ENCODE data around the gene CHRNA5.
"Not testable (repeated sequence)": the region's sequence is repeated elsewhere in the genome, so short reads cannot be mapped to it uniquely, and the experiment has no call there.

Gene CHRNA5

DNA sequence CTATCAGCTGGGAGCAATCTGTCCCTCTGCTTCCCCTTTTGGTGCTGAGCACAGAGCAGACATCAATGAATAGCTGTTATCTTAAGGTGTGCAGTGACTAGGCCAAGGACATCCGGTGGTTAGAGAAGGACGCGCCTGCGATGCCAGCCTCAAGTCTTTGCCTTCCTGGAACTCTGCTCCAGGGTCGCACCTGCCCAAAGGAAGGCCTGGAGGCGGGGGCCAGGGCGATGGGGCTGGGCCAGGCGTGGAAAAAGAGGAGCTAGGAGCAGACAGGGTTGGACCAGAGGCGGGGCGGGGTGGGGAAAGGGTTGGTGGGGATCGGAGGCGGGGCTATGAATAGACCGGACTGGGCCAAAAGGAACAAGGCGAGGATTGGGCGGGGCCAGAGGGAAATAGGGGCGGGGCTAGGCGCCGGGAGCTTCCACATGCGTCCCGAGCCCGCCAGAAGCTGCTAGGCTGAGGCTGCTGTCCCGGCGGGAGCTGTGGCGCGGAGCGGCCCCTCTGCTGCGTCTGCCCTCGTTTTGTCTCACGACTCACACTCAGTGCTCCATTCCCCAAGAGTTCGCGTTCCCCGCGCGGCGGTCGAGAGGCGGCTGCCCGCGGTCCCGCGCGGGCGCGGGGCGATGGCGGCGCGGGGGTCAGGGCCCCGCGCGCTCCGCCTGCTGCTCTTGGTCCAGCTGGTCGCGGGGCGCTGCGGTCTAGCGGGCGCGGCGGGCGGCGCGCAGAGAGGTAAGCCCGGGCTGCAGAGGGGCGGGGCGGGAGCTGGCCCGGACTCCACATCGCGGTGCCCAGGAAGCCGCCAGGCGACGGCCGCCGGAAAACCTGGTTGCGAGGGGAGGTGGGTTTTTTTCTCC is at the start of gene CHRNA5:
TSS of gene CHRNA5 (plus strand) at position 424 of the 854 bp plus-strand sequence. CDS start at position 624, 200 bp downstream.
- H3K27ac Mint-ChIP-seq = peak within 1 kb of the TSS; percentile 84 to 94
- DNase-seq = peak; percentile 35 to 72
- H3K4me3 Mint-ChIP-seq = peak within 1 kb of the TSS; percentile 92 to 95
- ATAC-seq = peak; percentile 88
- H3K9me3 Mint-ChIP-seq = no peaks in the 10 kb centered on the region
- peaks cover 31% of the 10 kb centered on the region for H3K4me1 Mint-ChIP-seq
- H3K27me3 Mint-ChIP-seq = peaks cover 20% of the 10 kb centered on the region

DNA sequence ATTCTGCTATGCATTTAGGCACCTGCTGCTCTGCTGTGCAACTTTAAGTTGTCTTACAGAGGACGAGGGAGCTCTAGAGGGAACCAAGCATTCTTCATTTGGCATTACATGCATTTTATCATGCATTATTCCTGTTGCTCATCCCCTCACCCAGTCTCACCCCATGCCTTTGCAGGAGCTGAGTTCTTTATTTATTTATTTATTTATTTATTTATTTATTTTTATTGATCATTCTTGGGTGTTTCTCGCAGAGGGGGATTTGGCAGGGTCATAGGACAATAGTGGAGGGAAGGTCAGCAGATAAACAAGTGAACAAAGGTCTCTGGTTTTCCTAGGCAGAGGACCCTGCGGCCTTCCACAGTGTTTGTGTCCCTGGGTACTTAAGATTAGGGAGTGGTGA is 45.3 kb upstream of the CHRNA5 start:
- ATAC-seq, H3K9me3 Mint-ChIP-seq, DNase-seq, H3K27ac Mint-ChIP-seq, H3K27me3 Mint-ChIP-seq, H3K4me3 Mint-ChIP-seq, H3K4me1 Mint-ChIP-seq: not testable (repeated sequence)

DNA sequence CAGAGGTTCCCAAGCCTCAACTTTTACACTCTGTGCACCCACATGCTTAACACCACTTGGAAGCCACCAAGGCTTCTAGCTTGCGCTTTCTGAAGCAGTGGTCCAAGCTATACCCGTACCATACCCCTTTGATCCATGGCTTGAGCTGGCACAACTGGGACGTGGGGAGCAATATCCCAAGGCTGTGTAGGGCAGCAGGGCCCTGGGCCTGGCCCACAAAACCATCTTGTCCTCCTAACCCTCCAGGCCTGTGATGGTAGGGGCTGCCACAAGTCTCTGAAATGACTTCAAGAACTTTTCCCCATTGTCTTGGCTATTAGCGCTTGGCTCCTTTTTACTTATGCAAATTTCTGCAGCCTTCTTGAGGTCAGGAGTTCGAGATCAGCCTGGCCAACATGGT is 41.1 kb upstream of the CHRNA5 start:
- Mint-ChIP-seq H3K4me3 (no peak overlapping the region), H3K9me3 (no peaks in the 10 kb centered on the region), H3K4me1 (no peaks in the 10 kb centered on the region), H3K27me3 (no peaks in the 10 kb centered on the region), H3K27ac (no peak overlapping the region)
- DNase-seq = no peak
- ATAC-seq = no peak

DNA sequence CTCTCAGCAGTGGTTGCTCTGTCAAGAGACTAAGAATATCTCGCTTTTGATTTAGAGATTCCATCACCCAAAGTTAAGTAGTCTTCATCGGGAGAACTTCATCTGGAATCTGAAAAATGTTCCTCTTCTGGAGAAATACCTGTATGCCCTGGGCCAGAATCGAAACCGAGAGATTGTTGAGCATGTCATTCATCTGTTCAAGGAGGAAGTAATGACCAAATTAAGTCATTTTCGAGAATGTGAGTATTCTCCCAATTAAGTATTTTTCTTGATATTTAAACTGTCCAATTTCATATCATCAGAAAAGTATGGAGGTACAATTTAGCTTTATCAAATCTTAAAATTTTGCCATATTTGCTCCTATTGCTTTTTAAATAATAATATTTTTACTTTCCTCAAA is 38.0 kb upstream of the CHRNA5 start:
- H3K4me3 Mint-ChIP-seq = no peak overlapping the region
- no peaks in the 10 kb centered on the region for H3K4me1 Mint-ChIP-seq
- DNase-seq = no peak
- no peaks in the 10 kb centered on the region for H3K27me3 Mint-ChIP-seq
- no peaks in the 10 kb centered on the region for H3K9me3 Mint-ChIP-seq
- no peak for ATAC-seq
- H3K27ac Mint-ChIP-seq = no peak overlapping the region

DNA sequence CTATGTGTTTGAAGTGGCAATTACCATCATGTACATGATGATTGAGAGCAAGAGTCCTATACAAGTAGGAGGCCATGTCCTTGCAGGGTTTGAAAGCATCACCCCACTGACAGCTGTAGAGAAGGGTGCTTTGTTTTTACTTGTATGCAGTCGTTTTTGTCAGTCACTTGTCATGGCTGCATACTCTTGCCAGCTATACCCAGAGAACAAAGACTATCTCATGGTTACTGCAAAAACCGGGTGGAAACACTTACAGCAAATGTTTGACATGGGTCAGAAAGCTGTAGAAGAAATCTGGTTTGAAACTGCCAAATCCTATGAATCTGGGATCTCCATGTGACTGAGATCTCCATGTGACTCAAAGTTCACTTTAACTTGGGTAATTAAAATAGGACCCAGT is 32.0 kb upstream of the CHRNA5 start:
- Mint-ChIP-seq H3K27ac (no peak overlapping the region), H3K4me3 (no peak overlapping the region), H3K9me3 (no peaks in the 10 kb centered on the region), H3K4me1 (peaks cover 7% of the 10 kb centered on the region), H3K27me3 (no peaks in the 10 kb centered on the region)
- ATAC-seq (no peak), DNase-seq (no peak)

DNA sequence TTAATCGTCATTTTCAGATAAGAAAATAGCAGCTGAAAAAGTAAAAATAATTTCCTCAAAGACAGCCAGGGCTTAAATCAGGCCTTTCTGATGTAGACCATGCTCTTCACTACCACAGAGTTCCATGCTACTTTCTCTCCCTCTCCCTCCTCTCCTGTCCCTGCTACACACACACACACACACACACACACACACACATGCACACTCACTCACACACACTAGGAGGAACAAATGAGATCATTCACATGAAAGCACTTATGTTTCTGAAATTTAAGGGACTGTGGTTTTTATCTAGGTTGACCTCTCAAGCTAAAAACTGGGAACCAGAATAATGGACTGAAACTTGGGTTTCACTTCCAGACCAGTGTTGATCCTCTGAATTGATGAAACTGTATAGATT is 29.2 kb upstream of the CHRNA5 start:
- Mint-ChIP-seq H3K4me1 (peaks cover 15% of the 10 kb centered on the region), H3K4me3 (no peak overlapping the region), H3K27me3 (no peaks in the 10 kb centered on the region), H3K9me3 (no peaks in the 10 kb centered on the region), H3K27ac (no peak overlapping the region)
- DNase-seq (no peak), ATAC-seq (no peak)

DNA sequence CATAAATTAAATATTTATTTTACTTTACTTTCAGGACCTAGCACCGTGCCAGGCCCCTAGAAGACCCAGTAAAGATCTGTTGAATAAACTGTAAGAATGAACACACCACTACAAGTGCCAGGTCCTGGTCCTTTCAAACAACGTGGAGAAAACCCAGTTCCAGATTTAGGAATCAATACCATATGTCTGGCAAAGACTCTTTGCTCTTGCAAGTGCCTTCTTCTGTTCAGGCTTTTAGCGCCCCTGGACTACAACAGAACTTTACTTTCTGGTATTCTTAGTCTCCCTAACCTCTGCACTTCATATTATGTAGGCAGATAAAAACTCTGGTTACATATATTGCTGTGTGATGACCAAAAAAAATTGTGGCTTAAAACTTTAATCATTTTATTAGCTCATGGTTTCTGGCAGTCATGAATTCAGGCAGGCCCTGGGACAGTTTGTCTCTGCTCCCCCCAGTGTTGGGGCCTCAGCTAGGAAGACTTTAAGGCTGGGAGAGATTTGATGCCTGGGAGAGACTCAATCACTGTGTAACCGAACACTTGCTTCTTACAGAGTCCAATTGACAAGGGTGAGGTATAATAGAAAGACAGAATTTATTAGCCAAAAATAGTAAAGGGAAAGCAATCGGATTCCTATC is 27.9 kb upstream of the CHRNA5 start:
- Mint-ChIP-seq H3K9me3 (no peaks in the 10 kb centered on the region), H3K4me1 (peaks cover 19% of the 10 kb centered on the region), H3K27ac (no peak overlapping the region), H3K4me3 (no peak overlapping the region), H3K27me3 (no peaks in the 10 kb centered on the region)
- no peak for DNase-seq
- no peak for ATAC-seq

DNA sequence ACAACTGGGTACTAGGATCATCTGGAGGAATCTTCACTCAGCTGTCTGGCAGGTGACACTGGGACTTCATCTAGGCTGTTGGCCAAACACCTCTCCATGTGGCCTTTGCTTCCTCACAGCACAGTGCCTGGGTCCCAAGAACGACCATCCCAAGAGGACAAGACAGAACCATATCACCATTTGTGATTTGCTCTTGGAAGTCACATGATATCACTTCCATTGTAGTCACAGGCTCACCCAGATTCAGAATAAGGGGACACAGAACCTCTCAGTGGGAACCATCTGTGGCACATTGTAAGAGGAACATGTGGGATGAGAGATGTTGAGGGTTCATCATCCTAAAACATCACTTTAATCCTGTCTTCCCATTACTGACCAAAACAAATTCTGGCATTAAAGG is 27.0 kb upstream of the CHRNA5 start:
- no peaks in the 10 kb centered on the region for H3K9me3 Mint-ChIP-seq
- H3K27ac Mint-ChIP-seq = no peak overlapping the region
- H3K27me3 Mint-ChIP-seq = no peaks in the 10 kb centered on the region
- no peak for ATAC-seq
- DNase-seq = no peak
- H3K4me1 Mint-ChIP-seq = peaks cover 29% of the 10 kb centered on the region
- no peak overlapping the region for H3K4me3 Mint-ChIP-seq

DNA sequence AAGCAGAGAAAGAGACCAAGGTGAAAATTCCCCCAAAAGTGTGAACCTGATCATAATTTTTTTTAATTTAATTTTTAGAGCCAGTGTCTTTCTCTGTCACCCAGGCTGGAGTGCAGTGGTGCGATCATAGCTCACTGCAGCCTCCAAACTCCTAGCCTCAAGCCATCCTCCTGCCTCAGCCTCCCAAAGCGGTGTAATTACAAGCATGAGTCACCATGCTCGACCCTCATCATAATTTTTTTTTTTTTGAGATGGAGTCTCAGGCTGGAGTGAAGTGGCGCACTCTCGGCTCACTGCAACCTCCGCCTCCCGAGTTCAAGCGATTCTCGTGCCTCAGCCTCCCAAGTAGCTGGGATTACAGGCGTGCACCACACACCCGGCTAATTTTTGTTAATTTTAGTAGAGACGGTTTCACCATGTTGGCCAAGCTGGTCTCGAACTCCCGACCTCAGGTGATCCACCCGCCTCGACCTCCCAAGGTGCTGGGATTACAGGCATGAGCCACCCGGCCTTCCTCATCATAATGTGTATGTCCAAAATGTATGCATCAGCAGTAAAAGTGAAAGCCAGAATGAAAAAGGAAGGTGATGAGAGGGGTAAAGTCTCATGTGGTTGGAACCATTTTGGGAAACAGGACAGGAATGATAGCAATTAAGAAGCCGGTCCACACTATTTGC is 25.7 kb upstream of the CHRNA5 start:
- not testable (repeated sequence) for H3K9me3 Mint-ChIP-seq, DNase-seq, H3K27me3 Mint-ChIP-seq, ATAC-seq
- H3K27ac Mint-ChIP-seq = peak overlapping the region; percentile 98 to 100
- H3K4me1 Mint-ChIP-seq = peaks cover 32% of the 10 kb centered on the region
- peak overlapping the region; percentile 78 to 98 for H3K4me3 Mint-ChIP-seq

DNA sequence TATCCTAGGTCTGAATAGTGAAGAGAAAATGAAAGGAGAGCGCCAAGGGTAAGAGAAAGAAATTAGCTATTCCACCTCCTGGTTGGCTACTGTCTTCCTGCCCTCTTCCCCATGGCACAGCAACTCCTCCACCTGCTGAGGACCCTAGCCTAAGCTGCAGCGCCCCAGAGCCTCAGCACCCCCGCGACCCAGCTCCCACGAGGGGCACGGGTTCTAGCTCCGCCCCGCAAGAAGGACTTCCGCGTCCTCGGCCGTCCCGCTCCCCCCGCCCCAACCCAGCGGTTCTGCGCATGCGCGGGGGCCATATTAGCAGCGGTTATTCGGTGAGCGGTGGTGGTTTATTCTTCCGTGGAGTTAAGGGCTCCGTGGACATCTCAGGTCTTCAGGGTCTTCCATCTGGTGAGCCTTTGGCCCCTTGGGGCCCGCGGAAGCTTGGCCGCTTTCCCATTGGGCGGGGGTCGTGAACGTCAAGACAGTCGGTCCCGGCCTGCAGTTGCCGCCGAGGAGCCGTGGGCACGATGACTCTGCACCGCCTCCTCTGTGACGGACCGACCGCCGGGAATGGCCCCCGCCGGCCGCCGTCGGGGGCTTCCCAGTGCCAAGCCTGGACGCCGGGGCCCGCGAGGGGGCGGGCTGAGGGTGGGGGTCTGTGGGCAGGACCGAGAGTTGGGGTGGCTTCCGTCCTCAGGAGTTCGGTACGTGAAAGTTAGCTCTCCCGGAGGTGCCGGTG is 25.0 kb upstream of the CHRNA5 start, which contains the start of gene PSMA4:
TSS of gene PSMA4 (plus strand) at position 304 of the 730 bp plus-strand sequence. CDS start 1,484 bp downstream, outside the sequence.
- Mint-ChIP-seq H3K27ac (peak within 1 kb of the TSS; percentile 98 to 100), H3K4me3 (peak within 1 kb of the TSS; percentile 78 to 98), H3K4me1 (peaks cover 32% of the 10 kb centered on the region), H3K9me3 (no peaks in the 10 kb centered on the region), H3K27me3 (no peaks in the 10 kb centered on the region)
- ATAC-seq = peak; percentile 93
- DNase-seq = peak; percentile 93 to 94

DNA sequence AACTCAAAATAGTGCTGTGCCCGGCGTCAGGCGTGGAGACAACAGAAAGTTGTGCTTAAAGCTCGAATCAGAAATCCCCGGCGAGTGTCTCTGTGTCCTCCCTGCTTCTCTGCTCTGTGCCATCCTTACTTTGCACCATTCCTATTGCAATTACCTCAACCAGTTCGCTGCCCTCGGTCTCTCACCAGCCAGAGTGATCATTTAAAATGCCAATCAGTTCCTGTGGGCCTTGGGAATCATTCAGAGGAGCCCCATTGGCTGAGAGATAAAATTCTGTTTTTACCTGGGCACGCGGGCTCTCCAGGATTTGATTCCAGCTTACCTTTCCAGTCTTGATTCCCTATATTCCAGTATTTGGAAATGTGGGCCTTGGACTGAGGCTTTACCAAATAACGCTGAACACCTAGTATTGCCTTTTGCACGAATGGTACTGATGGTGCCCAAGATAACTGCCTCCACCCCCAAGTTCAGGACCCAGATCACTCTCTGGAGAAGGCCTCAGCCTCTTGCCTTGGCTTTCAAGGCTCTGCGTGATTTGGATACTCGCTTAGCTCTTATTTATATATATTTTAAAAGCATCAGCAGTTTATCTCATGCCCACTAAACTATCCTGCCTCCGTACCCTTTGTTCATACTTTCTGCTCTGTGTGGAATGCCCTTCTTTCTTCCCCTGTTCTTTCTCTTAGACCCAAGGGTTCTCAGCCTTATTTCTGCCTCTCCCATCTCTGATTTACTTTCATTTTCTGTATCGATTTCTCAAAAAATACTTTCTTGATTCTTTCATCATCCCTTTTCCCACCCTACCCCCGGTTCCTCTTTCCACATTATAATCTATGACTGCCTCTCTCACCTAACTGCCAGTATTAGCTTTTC is 24.2 kb upstream of the CHRNA5 start:
- no peaks in the 10 kb centered on the region for H3K27me3 Mint-ChIP-seq
- peak; percentile 36 for ATAC-seq
- no peaks in the 10 kb centered on the region for H3K9me3 Mint-ChIP-seq
- peak overlapping the region; percentile 78 to 98 for H3K4me3 Mint-ChIP-seq
- peaks cover 31% of the 10 kb centered on the region for H3K4me1 Mint-ChIP-seq
- peak overlapping the region; percentile 98 to 100 for H3K27ac Mint-ChIP-seq
- peak; percentile 40 to 48 for DNase-seq

DNA sequence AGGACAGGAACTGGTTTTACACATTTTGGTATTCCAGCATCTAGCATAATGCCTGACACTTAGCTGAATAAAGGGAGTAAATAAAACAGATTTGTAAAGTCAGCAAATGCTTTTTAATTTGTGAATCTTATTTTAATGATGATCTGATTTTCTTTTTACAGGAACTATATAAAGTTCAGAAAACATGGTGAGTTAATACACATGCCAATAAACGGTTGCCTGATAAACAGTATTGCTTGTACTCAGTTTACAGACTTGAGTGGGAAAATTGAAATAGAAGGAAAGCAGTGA is 23.6 kb upstream of the CHRNA5 start:
- peak overlapping the region; percentile 98 to 100 for H3K27ac Mint-ChIP-seq

DNA sequence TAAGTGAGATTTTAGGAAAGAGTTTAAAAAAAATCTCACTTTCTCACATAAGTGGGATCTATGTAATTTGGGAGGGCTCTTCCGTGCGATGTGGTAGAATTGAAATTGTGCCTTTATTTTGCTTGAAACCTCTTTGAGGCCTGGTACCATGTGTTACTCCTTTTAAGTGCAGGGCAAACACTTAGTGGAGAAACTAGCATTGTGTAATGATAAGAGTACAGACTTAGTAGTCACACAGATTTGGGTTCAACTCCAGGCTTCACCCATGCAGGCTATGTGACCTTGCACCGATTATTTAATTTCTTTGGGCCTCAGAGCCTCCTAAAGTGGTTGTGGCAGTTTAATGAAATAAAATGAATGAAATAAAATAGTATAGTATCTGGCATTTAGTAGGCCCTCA is 22.7 kb upstream of the CHRNA5 start:
- no peak for ATAC-seq
- Mint-ChIP-seq H3K4me1 (peaks cover 25% of the 10 kb centered on the region), H3K9me3 (no peaks in the 10 kb centered on the region), H3K4me3 (peak overlapping the region; percentile 78 to 98), H3K27me3 (no peaks in the 10 kb centered on the region), H3K27ac (peak overlapping the region in 1 of 2 donors; percentile 98)
- no peak for DNase-seq

More for the DNA sequence above, 23.6 kb upstream of the CHRNA5 start:
- no peak for ATAC-seq
- Mint-ChIP-seq H3K9me3 (no peaks in the 10 kb centered on the region), H3K27me3 (no peaks in the 10 kb centered on the region), H3K4me1 (peaks cover 26% of the 10 kb centered on the region), H3K4me3 (peak overlapping the region; percentile 78 to 98)
- no peak for DNase-seq

DNA sequence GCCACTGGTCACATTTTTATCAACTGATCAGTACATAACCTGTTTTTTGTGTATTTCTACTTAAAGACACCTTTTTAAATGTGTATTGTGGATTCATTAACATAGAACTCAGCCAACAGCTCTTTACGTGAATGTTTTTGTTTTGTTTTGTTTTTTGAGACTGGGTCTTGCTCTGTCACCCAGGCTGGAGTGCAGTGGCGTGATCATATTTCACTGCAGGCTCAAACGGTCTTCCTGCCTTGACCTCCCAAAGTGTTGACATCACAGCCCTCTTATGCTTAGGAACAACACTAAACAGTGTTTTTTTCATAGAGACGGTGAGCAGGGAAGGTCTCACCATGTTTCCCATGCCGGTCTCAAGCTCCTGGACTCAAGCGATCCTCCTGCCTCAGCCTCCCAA is 15.1 kb upstream of the CHRNA5 start:
- Mint-ChIP-seq H3K4me3 (no peak overlapping the region), H3K9me3 (no peaks in the 10 kb centered on the region), H3K4me1 (no peaks in the 10 kb centered on the region), H3K27me3 (no peaks in the 10 kb centered on the region), H3K27ac (no peak overlapping the region)
- DNase-seq = no peak
- no peak for ATAC-seq

DNA sequence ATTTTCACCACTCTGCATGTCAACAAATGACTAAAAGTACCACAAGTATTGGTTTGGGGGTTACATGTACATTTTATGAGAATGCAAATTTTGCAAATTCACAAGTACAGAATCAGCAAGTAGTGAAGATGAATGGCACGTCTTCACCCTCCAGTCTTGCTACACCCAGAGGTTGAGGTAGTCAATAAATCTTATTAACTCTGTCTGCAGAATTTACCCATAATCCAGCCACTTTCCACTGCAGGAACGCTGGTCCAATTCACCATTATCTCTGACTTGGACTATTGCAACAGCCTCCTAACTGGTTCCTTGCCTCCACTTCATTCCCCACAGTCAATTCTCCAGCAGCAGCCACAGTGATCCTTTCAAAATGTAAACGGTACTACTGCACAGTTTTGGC is 14.5 kb upstream of the CHRNA5 start:
- H3K4me1 Mint-ChIP-seq = no peaks in the 10 kb centered on the region
- H3K27me3 Mint-ChIP-seq = no peaks in the 10 kb centered on the region
- ATAC-seq (no peak), DNase-seq (no peak)
- H3K4me3 Mint-ChIP-seq = no peak overlapping the region
- no peaks in the 10 kb centered on the region for H3K9me3 Mint-ChIP-seq
- H3K27ac Mint-ChIP-seq = no peak overlapping the region

All from stimulated activated naive CD8-positive, alpha-beta T cell treated with anti-CD3 and anti-CD28 coated beads, Interleukin-15, amount 100 ng/mL, for 72 hours (primary cell).